Daoy (cell line): ENCODE data around the gene FRS2. TPM values are rescaled to one million over a fixed set of nuclear protein-coding genes. Genes with fewer than 3 reads are reported as not detected.
A peak's percentile ranks its signal among the peaks of the same experiment; 100 is the strongest.

ENCODE experiments used
- DNase-seq: peaks from one replicate; pipeline ENCODE4 v3.0.0-alpha.2; 2015; ENCODE audit warnings: low read depth
- total RNA-seq: library from RNA; depleted of rRNA; stranded (reverse); fragments of >200 nt; shearing (Covaris generic); gene quantifications from 2 replicates; pipeline ENCODE4 v1.2.3, GENCODE V29; 2014

FRS2 gene
- total RNA-seq, 1 experiment from 2014 or later, result 39.7 TPM

GRCh38 chr12:69464428-69464827, 5.8 kb upstream of the FRS2 start:
- no peak for DNase-seq

- DNase-seq, result no peak
Measured at GRCh38 chr12:69466867-69467266, 3.3 kb upstream of the FRS2 start.

DNA sequence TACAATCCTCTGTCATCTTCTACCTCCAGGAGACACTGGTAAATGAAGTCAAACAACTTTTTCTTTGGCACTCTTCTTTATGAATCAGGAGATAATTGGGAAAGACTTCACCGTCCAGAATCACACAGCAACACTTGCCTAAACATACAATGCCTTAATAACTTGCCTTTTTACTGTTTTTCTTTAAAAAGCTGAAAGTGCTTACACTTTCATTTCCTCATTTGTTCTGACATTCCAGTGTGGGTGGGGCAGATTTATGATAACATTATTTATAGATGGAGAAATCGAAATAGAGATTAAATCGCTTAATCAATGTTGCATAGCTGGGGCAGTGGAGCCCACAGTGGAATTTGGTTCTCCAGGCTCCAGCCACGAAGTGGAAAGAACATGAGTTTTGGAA, 2.8 kb upstream of the FRS2 start:
- DNase-seq, result no peak

GRCh38 chr12:69468237-69469026, 1.8 kb upstream of the FRS2 start:
- no peak for DNase-seq

GRCh38 chr12:69469854-69470188, 367 bp upstream of the FRS2 start:
- DNase-seq, result no peak

GRCh38 chr12:69471076-69471430, 865 bp downstream of the FRS2 start:
- no peak for DNase-seq

- no peak for DNase-seq
Measured at GRCh38 chr12:69471667-69472385, 1.6 kb downstream of the FRS2 start.

DNA sequence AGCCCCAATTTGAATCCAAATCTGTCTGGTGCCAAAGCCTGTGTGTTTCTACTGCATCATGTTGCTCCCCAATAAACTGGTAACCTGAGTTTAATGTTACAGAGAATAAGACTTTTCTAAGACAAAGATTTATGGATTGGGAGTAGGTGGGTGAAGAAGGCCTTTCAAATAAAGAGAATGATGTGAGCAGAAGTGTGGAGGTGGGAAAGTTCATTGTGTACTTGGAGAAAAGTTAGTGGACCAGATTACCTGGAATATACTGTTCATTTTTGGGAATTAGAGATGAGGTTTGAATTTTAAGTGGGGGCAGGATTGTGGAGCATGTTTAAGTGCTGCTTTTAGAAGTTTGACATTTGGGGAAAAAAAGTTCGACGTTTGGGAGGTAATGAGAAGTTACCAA, 3.1 kb downstream of the FRS2 start:
- DNase-seq, result no peak

DNA sequence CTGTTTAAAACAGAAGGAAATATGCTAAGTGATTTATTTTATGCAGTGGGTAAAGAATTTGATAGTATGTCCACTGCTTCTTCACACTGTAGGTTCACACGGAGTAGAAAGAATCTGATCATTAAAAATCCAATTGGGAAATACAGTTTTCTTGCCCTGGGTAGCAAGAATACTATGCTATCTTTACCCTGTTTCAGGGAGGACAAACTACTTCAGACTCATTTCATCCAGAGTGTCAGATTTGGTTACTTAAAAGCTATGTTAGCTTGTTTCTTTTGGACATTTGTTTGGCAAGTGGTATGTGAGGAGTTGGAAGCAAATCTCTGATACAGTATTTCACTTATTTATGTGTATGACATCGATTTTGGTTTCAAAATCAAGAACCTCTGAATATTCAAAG, 4.3 kb downstream of the FRS2 start:
- no peak for DNase-seq

DNA sequence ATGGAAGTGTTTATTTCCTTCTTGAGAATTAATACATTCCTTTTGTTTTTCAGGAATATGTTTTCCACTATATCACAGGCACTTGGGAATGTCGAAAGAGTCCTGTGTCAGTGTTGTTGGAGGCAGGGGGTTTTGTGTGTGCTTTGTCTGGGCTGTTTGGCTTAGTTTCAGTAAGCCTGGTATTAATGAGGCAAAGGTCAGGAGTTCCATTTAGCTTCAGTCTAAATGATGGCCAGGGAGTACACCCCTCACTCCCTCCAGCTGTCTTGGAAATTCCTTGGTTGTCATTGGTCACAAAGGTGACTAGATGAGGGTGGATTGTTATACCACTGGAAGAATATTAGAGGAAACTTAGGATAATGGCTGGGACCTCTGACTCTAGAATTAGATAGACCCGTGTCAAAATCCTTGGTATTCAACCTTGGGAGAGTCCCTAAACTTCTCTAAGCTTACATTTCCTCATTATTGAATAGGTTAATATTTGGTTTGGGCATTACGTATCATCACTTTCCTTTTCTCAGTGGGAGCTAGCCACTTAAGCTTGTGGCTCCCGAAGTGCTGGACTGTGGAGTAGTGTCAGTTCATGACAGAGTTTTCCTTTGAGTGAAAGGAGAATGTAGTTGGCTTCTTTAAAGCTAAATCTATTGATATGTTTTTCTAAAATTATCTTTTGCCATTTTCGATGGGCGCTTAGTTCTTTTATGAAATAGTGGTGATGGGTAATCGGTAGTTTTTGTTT, 5.2 kb downstream of the FRS2 start:
- DNase-seq, result peak; percentile 10

- no peak for DNase-seq
Measured at GRCh38 chr12:69476276-69477017, 6.3 kb downstream of the FRS2 start.

DNA sequence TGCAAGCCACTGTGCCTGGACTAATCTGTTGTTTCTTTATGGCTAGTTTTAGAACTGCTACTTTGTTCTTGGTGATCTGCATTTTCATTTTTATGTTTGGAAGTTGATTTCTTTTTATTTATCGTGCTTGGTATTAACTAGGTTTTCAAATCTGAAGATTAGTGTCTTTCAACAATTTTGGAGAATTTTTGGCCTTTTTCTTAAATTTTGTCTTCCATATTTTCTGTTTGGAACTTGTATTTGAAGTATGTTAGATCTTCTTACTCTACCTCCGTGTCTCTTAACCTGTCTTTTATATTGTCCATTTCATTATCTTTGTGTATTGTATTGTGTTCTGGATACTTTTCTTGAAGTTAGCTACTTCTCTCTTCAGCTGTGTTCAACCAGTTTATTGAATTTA, 9.5 kb downstream of the FRS2 start:
- DNase-seq, result no peak

GRCh38 chr12:69480698-69481097, 10.5 kb downstream of the FRS2 start:
- DNase-seq, result no peak

DNA sequence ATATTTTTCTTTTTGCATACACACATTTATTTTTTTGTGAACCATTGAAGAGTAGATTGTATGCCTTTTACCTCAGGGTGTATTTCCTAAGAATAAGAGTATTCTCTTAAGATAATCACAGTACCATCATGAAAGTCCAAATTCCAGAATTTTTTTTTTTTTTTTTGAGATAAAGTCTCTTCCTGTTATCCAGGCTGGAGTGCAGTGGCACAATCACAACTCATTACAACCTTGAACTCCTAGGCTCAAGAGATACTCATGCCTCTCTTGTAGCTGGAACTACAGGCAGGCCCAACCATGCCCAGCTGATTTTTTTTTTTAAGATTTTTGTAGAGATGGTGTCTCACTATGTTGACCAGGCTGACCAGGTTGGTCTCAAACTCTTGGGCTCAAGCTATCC, 10.9 kb downstream of the FRS2 start:
- no peak for DNase-seq

- no peak for DNase-seq
Measured at GRCh38 chr12:69483700-69484099, 13.5 kb downstream of the FRS2 start.

DNA sequence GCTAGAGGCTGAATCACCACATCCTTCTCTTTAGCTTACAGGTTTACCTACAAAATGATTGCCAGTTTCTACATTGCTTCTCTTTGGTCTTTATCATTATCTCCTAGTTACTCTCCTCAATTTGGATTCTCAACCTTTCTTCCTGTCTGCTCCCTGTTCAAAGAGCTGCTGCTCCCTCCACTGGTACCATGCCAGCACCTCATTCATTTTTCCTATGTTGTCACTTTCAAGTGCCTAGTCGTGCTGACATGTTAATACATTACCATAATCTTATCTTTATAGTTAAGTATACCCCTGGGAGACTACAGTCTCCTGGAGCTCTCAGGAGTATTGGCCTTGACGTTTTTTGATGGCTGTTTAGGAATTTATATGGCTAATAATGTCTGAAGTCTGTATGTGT, 14.2 kb downstream of the FRS2 start:
- peak; percentile 27 for DNase-seq

GRCh38 chr12:69490920-69491643, 20.9 kb downstream of the FRS2 start:
- DNase-seq, result no peak

- DNase-seq, result no peak
Measured at GRCh38 chr12:69492739-69493138, 22.6 kb downstream of the FRS2 start.

DNA sequence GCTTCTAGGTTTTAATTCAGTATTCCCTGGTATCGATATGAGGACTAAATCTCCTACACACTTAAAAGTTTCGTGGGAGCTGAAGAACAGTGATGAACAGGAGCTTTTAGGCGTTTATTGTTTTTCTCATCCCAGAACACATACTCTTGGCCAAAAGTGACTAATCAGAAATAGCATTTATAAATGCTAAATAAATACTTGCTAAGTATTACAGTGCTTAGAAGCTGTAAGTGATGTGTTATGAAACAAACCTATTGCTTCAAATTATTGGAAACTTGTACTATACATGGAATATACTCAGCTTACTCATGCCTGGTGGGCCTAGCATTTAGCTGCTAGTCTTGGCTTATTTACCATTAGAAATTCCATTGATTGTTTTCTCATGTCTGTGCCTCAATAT, 24.9 kb downstream of the FRS2 start:
- no peak for DNase-seq

DNA sequence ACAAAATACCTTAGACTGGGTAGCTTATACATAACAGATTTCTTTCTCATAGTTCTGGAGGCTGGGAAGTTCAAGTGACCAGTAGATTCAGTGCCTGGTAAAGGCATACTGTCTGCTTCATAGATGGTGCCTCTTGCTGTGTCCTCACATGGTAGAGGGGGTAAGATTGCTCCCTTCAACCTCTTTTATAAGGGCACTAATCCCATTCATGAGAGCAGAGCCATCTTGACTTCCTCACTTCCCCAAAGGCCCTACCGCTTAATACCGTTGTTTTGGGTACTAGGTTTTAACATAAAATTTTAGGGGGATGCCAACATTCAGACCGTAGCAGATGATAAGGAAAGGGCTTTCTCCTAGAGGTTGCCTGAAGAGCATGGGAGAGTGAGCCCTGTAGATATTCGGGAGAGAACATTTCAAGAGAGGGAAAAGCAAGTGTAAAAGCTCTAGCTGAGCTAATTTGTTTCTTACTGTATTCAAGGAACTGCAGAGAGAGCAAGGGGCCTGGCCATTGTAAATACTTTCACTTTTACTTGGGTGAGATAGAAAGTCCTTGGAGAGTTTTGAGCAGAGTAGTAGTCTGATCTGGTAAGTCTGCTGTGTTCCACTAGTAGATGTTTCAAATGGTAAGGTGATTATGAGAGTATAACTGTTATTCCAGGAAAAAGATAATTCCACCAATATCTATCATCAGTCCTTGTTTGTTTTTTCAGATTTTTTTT, 27.3 kb downstream of the FRS2 start:
- no peak for DNase-seq

DNA sequence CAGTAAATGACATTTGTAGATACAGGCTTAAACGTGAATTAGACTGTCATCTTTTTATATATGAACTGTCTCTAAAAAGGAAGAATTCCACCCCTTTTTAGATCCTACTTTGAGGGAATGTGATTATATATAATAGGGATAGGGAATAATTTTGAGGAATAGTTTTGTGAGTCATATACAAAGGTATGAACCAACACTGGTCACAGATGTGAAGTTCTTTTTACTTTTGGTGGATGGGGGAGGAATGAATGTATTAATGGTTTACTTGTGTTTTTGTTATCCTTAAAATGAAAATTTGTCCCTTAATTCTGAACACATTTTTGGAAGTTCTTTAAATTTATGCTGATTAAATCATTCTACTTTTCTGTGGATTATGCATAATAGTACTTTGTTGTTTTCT, 30.4 kb downstream of the FRS2 start:
- no peak for DNase-seq
